Lung microvascular endothelial cell (primary cell): ENCODE data around the gene PLCB3. TPM values are rescaled to one million over a fixed set of nuclear protein-coding genes. Genes with fewer than 3 reads are reported as not detected.
A peak's percentile ranks its signal among the peaks of the same experiment; 100 is the strongest.

Source experiments
- DNase-seq, 2 donors: peaks; one replicate each; pipeline versions ENCODE4 v3.0.0 to v3.0.0-alpha.2; 2010; ENCODE audit warnings: low read depth in 2 of 2
- total RNA-seq: library from RNA; depleted of rRNA; stranded (reverse); fragments of >200 nt; gene quantifications from 2 replicates; pipeline ENCODE4 v1.2.1, GENCODE V29; 2014

The PLCB3 gene
- total RNA-seq, 1 donor from 2014 or later: 14.3 TPM

GRCh38 chr11:64249563-64250414 lies 1.5 kb upstream of the PLCB3 start:
- no peak for DNase-seq

DNA sequence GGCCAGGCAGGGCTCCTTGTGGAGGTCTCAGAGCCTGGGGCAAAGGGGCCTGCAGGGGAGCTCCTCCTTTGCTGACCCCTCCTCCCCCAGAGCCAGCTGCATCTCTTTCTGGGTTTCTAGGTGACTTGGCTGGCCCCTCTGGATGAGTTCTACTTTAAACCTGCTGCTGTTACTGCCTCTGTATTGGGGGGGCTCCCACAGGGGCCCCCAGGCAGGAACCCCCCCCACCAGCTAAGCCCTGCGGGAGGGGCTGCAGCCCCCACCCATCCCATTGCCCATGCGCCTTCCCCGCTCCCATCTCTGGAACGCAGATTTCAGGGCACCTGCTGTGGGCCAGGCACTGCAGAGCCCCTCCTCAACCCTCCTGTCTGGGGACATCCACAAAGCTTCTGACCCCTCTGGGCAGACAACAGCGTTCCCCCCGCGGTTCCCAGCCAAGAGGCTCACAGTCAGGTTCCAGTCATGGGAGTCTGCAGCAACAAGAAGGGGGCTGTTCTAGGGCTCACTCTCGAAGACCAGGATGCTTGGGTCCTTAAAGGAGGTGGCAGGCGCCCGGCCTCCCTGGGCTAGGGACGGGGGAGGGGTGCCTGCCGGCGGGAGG lies 815 bp upstream of the PLCB3 start:
- no peak for DNase-seq

DNA sequence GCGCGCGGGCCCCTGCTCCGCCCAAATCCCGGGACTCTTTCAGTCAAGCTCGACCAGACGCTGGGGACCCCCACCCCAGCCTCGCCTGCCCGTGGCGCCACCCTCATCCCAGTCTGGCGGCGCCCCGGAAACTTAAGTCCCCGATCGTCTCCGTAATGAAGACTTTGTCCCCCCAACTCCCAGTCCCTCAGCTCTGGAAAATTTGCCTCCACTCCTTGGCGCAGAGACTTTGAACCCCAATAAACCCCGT lies 348 bp downstream of the PLCB3 start:
- no peak for DNase-seq

- peak in 1 of 2 donors; percentile 34 for DNase-seq
Observed at GRCh38 chr11:64252003-64252872, 908 bp downstream of the PLCB3 start.

- DNase-seq: no peak
Observed at GRCh38 chr11:64253043-64253442, 1.7 kb downstream of the PLCB3 start.

- DNase-seq: no peak
Observed at GRCh38 chr11:64253481-64253880, 2.2 kb downstream of the PLCB3 start.

DNA sequence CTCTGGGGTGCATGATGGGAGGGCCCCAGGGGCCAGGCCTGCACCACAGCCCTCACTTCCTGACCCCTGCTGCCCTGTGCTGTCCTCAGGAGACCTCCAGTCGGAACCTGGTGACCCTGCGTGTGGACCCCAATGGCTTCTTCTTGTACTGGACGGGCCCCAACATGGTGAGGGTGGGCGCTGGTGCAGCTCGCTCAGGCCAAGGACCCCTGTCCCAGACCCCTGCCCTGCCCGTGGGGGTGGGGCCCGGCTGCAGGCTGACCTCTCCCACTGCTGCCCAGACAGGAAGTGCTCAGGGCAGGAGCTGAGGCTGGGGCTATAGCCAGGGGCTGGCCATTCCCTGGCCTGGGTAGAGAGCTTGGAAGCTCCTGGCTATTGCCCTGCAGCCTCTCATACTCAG lies 3.0 kb downstream of the PLCB3 start:
- no peak for DNase-seq

DNA sequence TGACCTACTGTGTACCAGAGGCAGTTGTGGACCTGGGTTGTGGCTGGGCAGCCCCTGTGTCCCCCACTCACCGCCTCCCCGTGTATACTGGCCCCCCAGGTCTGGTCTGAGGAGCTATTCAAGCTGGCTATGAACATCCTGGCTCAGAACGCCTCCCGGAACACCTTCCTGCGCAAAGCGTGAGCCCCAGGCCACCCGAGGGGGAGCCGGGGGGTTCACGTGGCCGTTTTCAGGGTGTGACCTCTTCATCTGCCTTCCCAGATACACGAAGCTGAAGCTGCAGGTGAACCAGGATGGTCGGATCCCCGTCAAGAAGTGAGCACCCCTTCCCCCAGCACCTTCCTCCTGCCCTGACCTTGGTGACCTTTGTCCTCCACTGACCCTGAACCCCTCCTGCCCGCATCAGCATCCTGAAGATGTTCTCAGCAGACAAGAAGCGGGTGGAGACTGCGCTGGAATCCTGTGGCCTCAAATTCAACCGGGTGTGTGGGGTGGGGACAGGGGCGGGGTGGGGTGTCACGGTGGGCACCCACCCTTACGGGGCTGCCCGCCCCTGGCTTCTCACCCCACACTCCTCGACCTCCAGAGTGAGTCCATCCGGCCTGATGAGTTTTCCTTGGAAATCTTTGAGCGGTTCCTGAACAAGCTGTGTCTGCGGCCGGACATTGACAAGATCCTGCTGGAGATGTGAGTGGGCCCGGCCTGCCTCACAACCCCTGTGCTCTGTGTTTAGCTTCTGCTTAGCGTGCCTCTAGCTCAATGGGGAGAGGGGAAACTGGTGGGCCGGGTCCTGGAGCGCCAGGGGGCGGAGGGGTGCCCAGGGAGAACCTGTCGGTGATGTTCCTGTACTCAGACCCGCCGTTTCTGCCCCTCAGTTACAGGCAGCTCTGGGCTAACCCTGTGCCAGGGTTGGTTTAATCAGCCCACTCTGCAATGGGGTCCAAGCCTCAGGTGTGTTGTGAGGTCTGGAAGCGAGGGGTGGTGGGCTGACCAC lies 4.1 kb downstream of the PLCB3 start:
- no peak for DNase-seq

DNA sequence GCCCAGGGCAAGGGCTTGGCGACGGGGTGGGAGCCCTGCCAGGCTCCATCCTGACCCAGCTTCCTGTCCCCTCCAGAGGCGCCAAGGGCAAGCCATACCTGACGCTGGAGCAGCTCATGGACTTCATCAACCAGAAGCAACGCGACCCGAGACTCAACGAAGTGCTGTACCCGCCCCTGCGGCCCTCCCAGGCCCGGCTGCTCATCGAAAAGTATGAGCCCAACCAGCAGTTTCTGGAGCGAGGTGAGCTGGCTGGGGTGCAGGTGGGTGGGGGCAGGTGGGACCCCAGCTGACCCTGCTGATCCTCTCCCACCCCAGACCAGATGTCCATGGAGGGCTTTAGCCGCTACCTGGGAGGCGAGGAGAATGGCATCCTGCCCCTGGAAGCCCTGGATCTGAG lies 5.0 kb downstream of the PLCB3 start:
- no peak for DNase-seq

GRCh38 chr11:64258356-64258755 lies 7.0 kb downstream of the PLCB3 start:
- DNase-seq: no peak

GRCh38 chr11:64258946-64259532 lies 7.7 kb downstream of the PLCB3 start:
- no peak for DNase-seq

DNA sequence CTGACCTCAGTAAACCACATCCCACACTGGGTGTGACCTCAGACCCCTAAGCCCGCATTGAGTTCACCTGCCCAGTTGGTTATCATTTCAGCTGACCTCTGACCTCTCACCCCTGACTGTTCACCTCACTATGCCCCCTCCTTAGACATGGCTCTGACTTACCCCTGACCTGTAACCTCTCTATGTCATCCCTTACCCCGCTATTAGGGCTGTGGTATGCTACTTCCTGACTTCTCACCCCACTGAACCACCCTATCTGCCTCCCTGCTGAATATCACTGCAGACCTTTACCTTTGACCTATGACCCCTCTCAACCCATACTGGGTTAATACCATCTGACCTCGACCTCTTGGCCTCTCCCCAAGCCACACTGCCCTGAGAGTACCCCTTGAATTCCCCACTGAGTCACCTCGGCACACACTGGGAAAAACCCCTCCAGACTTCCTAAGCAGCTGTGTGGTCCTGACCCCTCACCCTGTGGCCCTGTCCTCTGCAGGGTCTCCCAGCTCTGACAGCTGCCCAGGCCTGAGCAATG lies 8.3 kb downstream of the PLCB3 start:
- no peak for DNase-seq

DNA sequence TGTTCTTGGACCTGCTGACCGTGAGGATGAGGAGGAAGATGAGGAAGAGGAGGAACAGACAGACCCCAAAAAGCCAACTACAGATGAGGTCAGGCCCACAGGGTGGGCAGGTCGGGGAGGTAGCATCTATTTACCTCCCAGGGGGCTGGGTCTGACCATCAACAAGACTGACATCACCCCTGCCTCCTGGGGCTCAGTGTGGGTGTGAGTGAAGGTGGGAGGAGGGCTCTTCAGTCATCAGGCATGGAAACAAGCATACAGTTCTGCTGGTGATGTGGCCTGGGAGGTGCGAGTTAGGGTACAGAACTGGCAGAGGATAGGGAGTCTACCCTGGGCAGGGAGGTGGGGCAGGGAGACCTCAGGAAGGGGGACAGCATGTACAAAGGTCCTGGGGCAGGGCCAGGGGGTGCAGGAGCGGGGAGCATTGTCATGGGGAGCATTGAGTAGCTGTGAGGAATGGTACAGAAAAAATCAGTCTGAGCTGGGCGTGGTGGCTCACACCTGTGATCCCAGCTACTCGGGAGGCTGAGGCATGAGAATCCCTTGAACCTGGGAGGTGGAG lies 8.9 kb downstream of the PLCB3 start:
- DNase-seq: no peak

- DNase-seq: no peak
Observed at GRCh38 chr11:64261556-64262080, 10.3 kb downstream of the PLCB3 start.

- DNase-seq: no peak
Observed at GRCh38 chr11:64262271-64263002, 11.1 kb downstream of the PLCB3 start.

DNA sequence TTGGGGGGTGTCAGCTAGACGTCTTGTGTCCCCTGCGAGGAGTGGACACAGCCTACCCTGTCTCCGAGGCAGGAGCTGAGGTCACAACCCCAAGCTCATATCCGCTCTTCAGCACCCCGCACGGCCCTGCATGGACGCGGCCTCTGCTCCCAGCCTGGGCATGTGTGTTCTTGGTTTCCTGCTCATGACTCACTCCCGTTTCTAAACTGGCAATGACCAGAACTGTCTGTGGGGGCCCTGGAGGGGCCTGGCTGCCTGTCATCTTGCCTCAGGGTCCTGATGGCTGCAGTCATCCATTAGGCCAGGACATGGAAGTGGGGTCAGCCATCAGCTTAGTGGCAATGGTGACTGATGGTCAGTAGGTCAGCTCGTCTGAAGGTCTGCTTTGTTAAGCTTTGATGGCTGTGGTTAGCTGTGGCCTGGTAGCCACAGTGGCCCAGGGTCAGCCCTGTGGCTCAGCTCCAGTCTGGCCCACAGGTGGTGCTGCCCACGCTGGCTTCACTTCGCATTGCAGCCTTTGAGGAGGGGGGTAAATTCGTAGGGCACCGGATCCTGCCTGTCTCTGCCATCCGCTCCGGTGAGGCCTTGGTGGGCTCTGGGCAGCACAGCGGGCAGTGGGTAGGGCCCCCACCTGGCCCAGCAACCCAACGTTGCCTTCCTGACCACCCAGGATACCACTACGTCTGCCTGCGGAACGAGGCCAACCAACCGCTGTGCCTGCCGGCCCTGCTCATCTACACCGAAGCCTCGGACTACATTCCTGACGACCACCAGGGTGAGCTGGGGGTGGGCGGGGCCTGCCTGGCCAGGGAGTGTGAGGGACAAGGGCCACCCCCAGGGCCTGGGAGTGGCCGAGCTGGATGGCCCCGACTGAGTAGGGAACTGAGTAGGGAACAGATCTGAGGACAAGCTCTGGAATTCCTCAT lies 12.0 kb downstream of the PLCB3 start:
- DNase-seq: peak; percentile 76 to 92

DNA sequence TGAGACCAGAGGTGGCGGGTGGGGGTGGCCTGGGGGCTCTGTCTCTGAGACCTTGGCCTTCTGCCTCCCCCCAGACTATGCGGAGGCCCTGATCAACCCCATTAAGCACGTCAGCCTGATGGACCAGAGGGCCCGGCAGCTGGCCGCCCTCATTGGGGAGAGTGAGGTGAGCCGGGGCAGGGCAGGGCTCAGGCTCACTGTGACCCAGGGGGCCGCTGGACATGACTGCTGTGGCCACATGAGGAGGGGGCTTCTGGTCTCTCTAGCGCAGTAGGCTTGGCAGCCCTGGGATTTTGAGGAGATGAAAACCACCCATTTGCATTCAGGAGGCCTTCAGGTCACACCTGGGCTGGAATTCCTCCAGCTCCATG lies 12.6 kb downstream of the PLCB3 start:
- DNase-seq: no peak

- DNase-seq: no peak
Observed at GRCh38 chr11:64264371-64264852, 13.1 kb downstream of the PLCB3 start.
